ENCODE measurements around the gene TRIM44.
"Not testable (repeated sequence)": the region's sequence is repeated elsewhere in the genome, so short reads cannot be mapped to it uniquely, and the experiment has no call there.

Gene TRIM44

GRCh38 chr11:35633827-35634423 is 28.6 kb upstream of the TRIM44 start:
- DNase-seq = no peak

GRCh38 chr11:35635933-35636332 is 26.6 kb upstream of the TRIM44 start:
- no peak for DNase-seq

- no peak for DNase-seq
These were observed 22.9 kb upstream of the TRIM44 start for GRCh38 chr11:35639591-35640179.

GRCh38 chr11:35641171-35641897 is 21.2 kb upstream of the TRIM44 start:
- no peak for DNase-seq

- no peak for DNase-seq
These were observed 20.6 kb upstream of the TRIM44 start for GRCh38 chr11:35641964-35642363.

GRCh38 chr11:35647421-35648093 is 15.0 kb upstream of the TRIM44 start:
- no peak for DNase-seq

- no peak for DNase-seq
These were observed 12.6 kb upstream of the TRIM44 start for GRCh38 chr11:35650006-35650405.

GRCh38 chr11:35650467-35650866 is 12.1 kb upstream of the TRIM44 start:
- DNase-seq = no peak

- no peak for DNase-seq
These were observed 11.3 kb upstream of the TRIM44 start for GRCh38 chr11:35651263-35651662.

GRCh38 chr11:35652786-35653185 is 9.8 kb upstream of the TRIM44 start:
- not testable (repeated sequence) for DNase-seq

- DNase-seq = no peak
These were observed 7.9 kb upstream of the TRIM44 start for GRCh38 chr11:35654711-35655110.

- DNase-seq = no peak
These were observed 7.3 kb upstream of the TRIM44 start for GRCh38 chr11:35655254-35655653.

GRCh38 chr11:35655856-35656255 is 6.7 kb upstream of the TRIM44 start:
- no peak for DNase-seq

GRCh38 chr11:35658020-35658948 is 4.3 kb upstream of the TRIM44 start:
- DNase-seq = no peak

GRCh38 chr11:35661534-35661933 is 1.0 kb upstream of the TRIM44 start:
- no peak for DNase-seq

- peak; percentile 44 for DNase-seq
These were observed 420 bp upstream of the TRIM44 start for GRCh38 chr11:35662061-35662648.

GRCh38 chr11:35663408-35663702 is 780 bp downstream of the TRIM44 start:
- no peak for DNase-seq

GRCh38 chr11:35664977-35665441 is 2.4 kb downstream of the TRIM44 start:
- no peak for DNase-seq

GRCh38 chr11:35667257-35667656 is 4.7 kb downstream of the TRIM44 start:
- DNase-seq = no peak

- not testable (repeated sequence) for DNase-seq
These were observed 5.8 kb downstream of the TRIM44 start for GRCh38 chr11:35668350-35668749.

GRCh38 chr11:35671396-35672127 is 9.0 kb downstream of the TRIM44 start:
- DNase-seq = no peak

GRCh38 chr11:35672608-35673007 is 10.0 kb downstream of the TRIM44 start:
- no peak for DNase-seq
